NCI-H187 treated with DMSO at 0.1 percent for 48 hours (cell line): ENCODE results near the gene PRRT4.

Experiments
- DNase-seq: peaks from one replicate; lab custom pipeline; 2025; lab: John Stamatoyannopoulos, UW

Gene PRRT4

GRCh38 chr7:128374041-128374440 lies 12.6 kb upstream of the PRRT4 start:
- DNase-seq, result no peak

- no peak for DNase-seq
Observed at GRCh38 chr7:128373606-128374005, 12.1 kb upstream of the PRRT4 start.

GRCh38 chr7:128370491-128370890 lies 9.0 kb upstream of the PRRT4 start:
- no peak for DNase-seq

GRCh38 chr7:128366986-128367385 lies 5.5 kb upstream of the PRRT4 start:
- DNase-seq, result no peak

- DNase-seq, result no peak
Observed at GRCh38 chr7:128366300-128366699, 4.8 kb upstream of the PRRT4 start.

GRCh38 chr7:128365432-128365831 lies 3.9 kb upstream of the PRRT4 start:
- no peak for DNase-seq

- DNase-seq, result no peak
Observed at GRCh38 chr7:128364166-128364870, 2.8 kb upstream of the PRRT4 start.

- DNase-seq, result no peak
Observed at GRCh38 chr7:128363261-128363721, 1.8 kb upstream of the PRRT4 start.

GRCh38 chr7:128362670-128363069 lies 1.2 kb upstream of the PRRT4 start:
- no peak for DNase-seq

- DNase-seq, result no peak
Observed at GRCh38 chr7:128360359-128360678, 1.2 kb downstream of the PRRT4 start.

GRCh38 chr7:128359939-128360338 lies 1.6 kb downstream of the PRRT4 start:
- no peak for DNase-seq

- no peak for DNase-seq
Observed at GRCh38 chr7:128359336-128359735, 2.2 kb downstream of the PRRT4 start.

GRCh38 chr7:128358233-128358632 lies 3.3 kb downstream of the PRRT4 start:
- no peak for DNase-seq

GRCh38 chr7:128357217-128357613 lies 4.3 kb downstream of the PRRT4 start:
- DNase-seq, result no peak

- DNase-seq, result no peak
Observed at GRCh38 chr7:128356546-128357216, 4.8 kb downstream of the PRRT4 start.

GRCh38 chr7:128353610-128354009 lies 7.9 kb downstream of the PRRT4 start:
- DNase-seq, result no peak

GRCh38 chr7:128353189-128353588 lies 8.3 kb downstream of the PRRT4 start:
- no peak for DNase-seq

GRCh38 chr7:128352636-128353035 lies 8.9 kb downstream of the PRRT4 start:
- no peak for DNase-seq

- no peak for DNase-seq
Observed at GRCh38 chr7:128352153-128352537, 9.3 kb downstream of the PRRT4 start.

- no peak for DNase-seq
Observed at GRCh38 chr7:128351296-128352152, 10.0 kb downstream of the PRRT4 start.

- no peak for DNase-seq
Observed at GRCh38 chr7:128350708-128351295, 10.7 kb downstream of the PRRT4 start.

- no peak for DNase-seq
Observed at GRCh38 chr7:128349466-128349825, 12.0 kb downstream of the PRRT4 start.

GRCh38 chr7:128347647-128348097 lies 13.8 kb downstream of the PRRT4 start:
- no peak for DNase-seq
